ENCODE results near the gene C19orf73.
A peak's percentile ranks its signal among the peaks of the same experiment; 100 is the strongest.
"Not testable (repeated sequence)": the region's sequence is repeated elsewhere in the genome, so short reads cannot be mapped to it uniquely, and the experiment has no call there.

Gene C19orf73

GRCh38 chr19:49084206-49085019 is 34.5 kb downstream of the C19orf73 start:
- TF ChIP-seq CTCF (IDR thresholded peaks at IDR 0.05; ENCODE audit: extremely low read depth, missing control alignments): no peak
- no peak for DNase-seq (ENCODE audit: low spot score)

GRCh38 chr19:49081273-49081672 is 37.7 kb downstream of the C19orf73 start:
- TF ChIP-seq CTCF (IDR thresholded peaks at IDR 0.05; ENCODE audit: extremely low read depth, missing control alignments): no peak

GRCh38 chr19:49080392-49080791 is 38.6 kb downstream of the C19orf73 start:
- no peak for TF ChIP-seq CTCF (IDR thresholded peaks at IDR 0.05; ENCODE audit: extremely low read depth, missing control alignments)
- no peak for DNase-seq (ENCODE audit: low spot score)

More at GRCh38 chr19:49081273-49081672, 37.7 kb downstream of the C19orf73 start:
- DNase-seq (ENCODE audit: low spot score): no peak

- not testable (repeated sequence) for DNase-seq (ENCODE audit: low spot score)
- TF ChIP-seq CTCF (IDR thresholded peaks at IDR 0.05; ENCODE audit: extremely low read depth, missing control alignments): peak; percentile 51
Observed at GRCh38 chr19:49074869-49075268, 44.1 kb downstream of the C19orf73 start.

GRCh38 chr19:49073514-49074378 is 45.2 kb downstream of the C19orf73 start:
- TF ChIP-seq CTCF (IDR thresholded peaks at IDR 0.05; ENCODE audit: extremely low read depth, missing control alignments): no peak
- DNase-seq (ENCODE audit: low spot score): peak; percentile 41

GRCh38 chr19:49071860-49072547 is 46.9 kb downstream of the C19orf73 start:
- peak; percentile 40 for DNase-seq (ENCODE audit: low spot score)
- TF ChIP-seq CTCF (IDR thresholded peaks at IDR 0.05; ENCODE audit: extremely low read depth, missing control alignments): no peak
